OCI-M2 (cell line): ENCODE measurements around the gene INPP5B.

ENCODE experiments used
- DNase-seq: peaks from one replicate; lab custom pipeline; 2025; ENCODE audit not compliant: unreplicated experiment; lab: John Stamatoyannopoulos, UW

Gene INPP5B

GRCh38 chr1:37878071-37878470 lies 68.8 kb downstream of the INPP5B start:
- no peak for DNase-seq

- DNase-seq = no peak
Measured at GRCh38 chr1:37875833-37876232, 71.0 kb downstream of the INPP5B start.

GRCh38 chr1:37872692-37873091 lies 74.2 kb downstream of the INPP5B start:
- no peak for DNase-seq

- DNase-seq = no peak
Measured at GRCh38 chr1:37868466-37868865, 78.4 kb downstream of the INPP5B start.

GRCh38 chr1:37867784-37868183 lies 79.1 kb downstream of the INPP5B start:
- no peak for DNase-seq

- no peak for DNase-seq
Measured at GRCh38 chr1:37866491-37866890, 80.4 kb downstream of the INPP5B start.

GRCh38 chr1:37865348-37866120 lies 81.3 kb downstream of the INPP5B start:
- DNase-seq = no peak

- DNase-seq = no peak
Measured at GRCh38 chr1:37862330-37862729, 84.5 kb downstream of the INPP5B start.

- DNase-seq = no peak
Measured at GRCh38 chr1:37861151-37861550, 85.7 kb downstream of the INPP5B start.

- DNase-seq = no peak
Measured at GRCh38 chr1:37860346-37860666, 86.5 kb downstream of the INPP5B start.

- DNase-seq = peak; percentile 76
Measured at GRCh38 chr1:37859507-37860345, 87.1 kb downstream of the INPP5B start, which contains the start of gene MTF1. Gene MTF1, minus strand, starts transcription at chr1:37859592. Its CDS starts 1,934 bp downstream, at chr1:37857658.

GRCh38 chr1:37858931-37859506 lies 87.8 kb downstream of the INPP5B start:
- no peak for DNase-seq

GRCh38 chr1:37854406-37854805 lies 92.4 kb downstream of the INPP5B start:
- no peak for DNase-seq

GRCh38 chr1:37853157-37853556 lies 93.7 kb downstream of the INPP5B start:
- DNase-seq = no peak

- no peak for DNase-seq
Measured at GRCh38 chr1:37851782-37852210, 95.1 kb downstream of the INPP5B start.

GRCh38 chr1:37851262-37851661 lies 95.6 kb downstream of the INPP5B start:
- no peak for DNase-seq

GRCh38 chr1:37850352-37850955 lies 96.4 kb downstream of the INPP5B start:
- DNase-seq = no peak

- no peak for DNase-seq
Measured at GRCh38 chr1:37849480-37849879, 97.4 kb downstream of the INPP5B start.

- DNase-seq = no peak
Measured at GRCh38 chr1:37846647-37847339, 100.1 kb downstream of the INPP5B start.

- no peak for DNase-seq
Measured at GRCh38 chr1:37845786-37846185, 101.1 kb downstream of the INPP5B start.
